ENCODE measurements around the gene NRXN3.
A peak's percentile ranks its signal among the peaks of the same experiment; 100 is the strongest.
"Not testable (repeated sequence)": the region's sequence is repeated elsewhere in the genome, so short reads cannot be mapped to it uniquely, and the experiment has no call there.

Gene NRXN3

GRCh38 chr14:78543433-78543832, 373.3 kb downstream of the NRXN3 start:
- no peak for DNase-seq (ENCODE audit: low read depth)
- TF ChIP-seq CTCF (conservative IDR thresholded peaks at IDR 0.05; ENCODE audit: low read depth, low read length), result no peak
- no peak overlapping the region for H3K4me3 ChIP-seq (ENCODE audit: low read length)

- no peak for DNase-seq (ENCODE audit: low read depth)
- TF ChIP-seq CTCF (conservative IDR thresholded peaks at IDR 0.05; ENCODE audit: low read depth, low read length), result no peak
- no peak overlapping the region for H3K4me3 ChIP-seq (ENCODE audit: low read length)
Measured at GRCh38 chr14:78561074-78561473, 390.9 kb downstream of the NRXN3 start.

GRCh38 chr14:78566026-78566858, 396.1 kb downstream of the NRXN3 start:
- peak overlapping the region; percentile 32 for H3K4me3 ChIP-seq (ENCODE audit: low read length)
- TF ChIP-seq CTCF (conservative IDR thresholded peaks at IDR 0.05; ENCODE audit: low read depth, low read length), result peak; percentile 87
- no peak for DNase-seq (ENCODE audit: low read depth)

- no peak for TF ChIP-seq CTCF (conservative IDR thresholded peaks at IDR 0.05; ENCODE audit: low read depth, low read length)
- no peak for DNase-seq (ENCODE audit: low read depth)
- H3K4me3 ChIP-seq (ENCODE audit: low read length), result no peak overlapping the region
Measured at GRCh38 chr14:78566859-78567172, 396.6 kb downstream of the NRXN3 start.

GRCh38 chr14:78567343-78567742, 397.2 kb downstream of the NRXN3 start:
- DNase-seq (ENCODE audit: low read depth), result no peak
- no peak overlapping the region for H3K4me3 ChIP-seq (ENCODE audit: low read length)
- TF ChIP-seq CTCF (conservative IDR thresholded peaks at IDR 0.05; ENCODE audit: low read depth, low read length), result no peak

- DNase-seq (ENCODE audit: low read depth); H3K4me3 ChIP-seq (ENCODE audit: low read length): not testable (repeated sequence)
Measured at GRCh38 chr14:78573736-78574135, 403.6 kb downstream of the NRXN3 start.

- H3K4me3 ChIP-seq (ENCODE audit: low read length), result no peak overlapping the region
- no peak for TF ChIP-seq CTCF (conservative IDR thresholded peaks at IDR 0.05; ENCODE audit: low read depth, low read length)
- DNase-seq (ENCODE audit: low read depth), result no peak
Measured at GRCh38 chr14:78576437-78577166, 406.4 kb downstream of the NRXN3 start.
